Activated naive CD8-positive, alpha-beta T cell treated with anti-CD3 and anti-CD28 coated beads, Interleukin-2, amount 50 U/mL, for 24 hours (primary cell): Measurements from ENCODE around the gene ICA1.

Source experiments
- ATAC-seq: fragments of 150-1000 bp; cut with Tn5 transposase; one replicate; pipeline ENCODE4 v1.10.0; 2021
- DNase-seq: peaks from one replicate; pipeline ENCODE4 v3.0.0; 2021
- H3K27ac Mint-ChIP-seq: one replicate; pipeline ENCODE4 v1.8.0; 2021; ENCODE audit warnings: mild to moderate bottlenecking, mixed read lengths
- H3K27me3 Mint-ChIP-seq: one replicate; pipeline ENCODE4 v1.8.0; 2021; ENCODE audit warnings: mixed read lengths
- H3K36me3 Mint-ChIP-seq: one replicate; pipeline ENCODE4 v1.8.0; 2021; ENCODE audit warnings: low read depth, mixed read lengths
- H3K4me1 Mint-ChIP-seq: one replicate; pipeline ENCODE4 v1.8.0; 2021; ENCODE audit warnings: mixed read lengths
- H3K4me3 Mint-ChIP-seq: one replicate; pipeline ENCODE4 v1.8.0; 2021; ENCODE audit warnings: mild to moderate bottlenecking, moderate library complexity, mixed read lengths
- H3K9me3 Mint-ChIP-seq: one replicate; pipeline ENCODE4 v1.8.0; 2021; ENCODE audit warnings: mixed read lengths

The ICA1 gene

DNA sequence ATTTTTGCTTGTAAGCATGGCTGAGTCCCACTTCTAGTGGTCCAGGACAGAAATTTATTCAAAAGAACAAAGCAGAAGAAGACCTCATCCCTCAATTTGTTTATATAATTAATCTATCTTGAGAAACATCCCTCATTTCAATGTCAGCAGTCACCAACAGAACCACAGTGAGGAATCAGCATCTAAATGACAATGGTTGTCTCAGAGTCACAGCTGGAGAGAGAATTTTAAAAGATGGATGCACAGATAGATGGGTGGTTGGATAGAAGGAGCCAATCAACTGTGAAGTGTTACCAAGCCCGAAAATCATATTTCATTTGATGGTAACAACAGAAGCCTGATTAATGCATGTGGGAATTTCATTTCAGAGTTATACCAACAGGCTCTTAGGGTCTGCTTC, 55.0 kb downstream of the ICA1 start:
- Mint-ChIP-seq H3K4me1 (peaks cover 3% of the 10 kb centered on the region), H3K27ac (no peak overlapping the region), H3K36me3 (no peaks in the 10 kb centered on the region), H3K27me3 (peaks cover 13% of the 10 kb centered on the region), H3K4me3 (no peak overlapping the region), H3K9me3 (no peaks in the 10 kb centered on the region)
- no peak for DNase-seq
- ATAC-seq = no peak

DNA sequence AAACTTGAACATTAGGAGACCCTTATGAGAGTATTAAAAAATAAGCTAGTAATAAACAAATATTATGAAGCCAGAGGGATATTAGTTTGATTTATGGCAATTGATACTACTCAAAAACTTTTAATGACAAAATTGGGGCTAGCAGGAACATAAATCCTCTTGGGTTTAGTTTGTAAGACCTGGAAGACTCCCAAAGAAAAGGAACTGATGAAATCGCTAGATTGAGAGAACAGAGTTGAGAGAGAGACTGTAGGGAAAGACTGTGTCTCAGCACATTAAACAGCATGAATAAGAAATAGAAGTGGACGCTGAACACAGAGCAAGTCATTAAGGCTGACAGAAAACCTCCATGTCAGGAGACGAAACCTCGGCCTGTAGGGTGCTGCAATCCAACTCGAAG, 56.4 kb downstream of the ICA1 start:
- no peak overlapping the region for H3K4me3 Mint-ChIP-seq
- H3K36me3 Mint-ChIP-seq = no peaks in the 10 kb centered on the region
- no peak for ATAC-seq
- no peak for DNase-seq
- no peaks in the 10 kb centered on the region for H3K9me3 Mint-ChIP-seq
- no peak overlapping the region for H3K27ac Mint-ChIP-seq
- H3K27me3 Mint-ChIP-seq = peaks cover 15% of the 10 kb centered on the region
- H3K4me1 Mint-ChIP-seq = peaks cover 15% of the 10 kb centered on the region

DNA sequence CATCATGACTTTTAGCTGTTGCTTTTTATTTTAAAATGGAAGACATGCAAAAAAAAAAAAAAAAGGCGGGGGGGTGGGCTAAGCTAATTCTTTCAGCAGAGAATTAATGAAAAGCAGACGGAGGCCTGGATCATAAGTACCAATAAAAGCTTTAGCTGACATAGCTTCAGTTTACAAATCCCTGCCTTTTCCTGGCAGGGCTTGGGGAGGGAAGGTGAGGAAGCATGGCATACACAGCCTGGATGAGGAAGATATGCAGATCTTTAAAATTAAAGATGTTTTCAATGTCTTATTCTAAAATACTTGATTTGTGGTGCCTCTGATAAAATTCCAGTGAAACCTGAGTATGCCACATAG, 57.0 kb downstream of the ICA1 start:
- peaks cover 17% of the 10 kb centered on the region for H3K27me3 Mint-ChIP-seq
- peaks cover 19% of the 10 kb centered on the region for H3K4me1 Mint-ChIP-seq

DNA sequence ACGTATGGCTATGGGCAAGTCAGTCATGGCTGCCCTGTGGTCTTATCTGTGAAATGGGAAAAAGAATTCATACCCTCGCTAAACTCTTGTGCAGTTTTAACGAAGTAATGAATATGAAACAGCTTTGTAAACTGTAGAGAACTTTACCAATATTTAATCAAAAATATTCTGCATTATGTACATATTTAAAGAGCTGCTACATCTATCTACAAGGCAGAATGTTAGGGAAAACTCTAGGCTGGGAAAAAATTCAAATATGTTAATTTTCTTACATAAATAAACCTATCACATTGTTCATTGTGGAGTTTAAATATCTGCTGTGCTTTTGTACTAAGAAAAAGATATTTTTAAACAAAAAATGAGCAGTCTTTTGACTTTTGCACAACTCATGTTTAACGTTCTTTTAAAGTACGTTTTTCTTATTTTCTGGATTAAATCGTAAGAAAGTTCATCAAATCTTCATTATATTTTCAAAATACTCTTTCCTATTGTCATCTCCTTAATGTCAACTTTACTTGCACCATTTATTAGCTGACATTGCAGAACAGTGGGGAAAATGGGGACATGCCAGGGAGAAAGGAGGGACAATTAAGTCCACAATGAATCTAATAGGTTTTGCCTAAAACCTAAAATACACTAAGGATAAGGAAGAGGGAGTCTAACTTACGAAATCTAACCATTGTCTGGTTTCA, 57.5 kb downstream of the ICA1 start:
- Mint-ChIP-seq H3K9me3 (no peaks in the 10 kb centered on the region), H3K36me3 (no peaks in the 10 kb centered on the region), H3K27ac (no peak overlapping the region), H3K4me1 (peaks cover 21% of the 10 kb centered on the region), H3K4me3 (no peak overlapping the region), H3K27me3 (peaks cover 17% of the 10 kb centered on the region)
- DNase-seq (no peak), ATAC-seq (no peak)

More for the DNA sequence above, 57.0 kb downstream of the ICA1 start:
- Mint-ChIP-seq H3K36me3 (no peaks in the 10 kb centered on the region), H3K9me3 (no peaks in the 10 kb centered on the region), H3K4me3 (no peak overlapping the region), H3K27ac (no peak overlapping the region)
- DNase-seq (no peak), ATAC-seq (no peak)

DNA sequence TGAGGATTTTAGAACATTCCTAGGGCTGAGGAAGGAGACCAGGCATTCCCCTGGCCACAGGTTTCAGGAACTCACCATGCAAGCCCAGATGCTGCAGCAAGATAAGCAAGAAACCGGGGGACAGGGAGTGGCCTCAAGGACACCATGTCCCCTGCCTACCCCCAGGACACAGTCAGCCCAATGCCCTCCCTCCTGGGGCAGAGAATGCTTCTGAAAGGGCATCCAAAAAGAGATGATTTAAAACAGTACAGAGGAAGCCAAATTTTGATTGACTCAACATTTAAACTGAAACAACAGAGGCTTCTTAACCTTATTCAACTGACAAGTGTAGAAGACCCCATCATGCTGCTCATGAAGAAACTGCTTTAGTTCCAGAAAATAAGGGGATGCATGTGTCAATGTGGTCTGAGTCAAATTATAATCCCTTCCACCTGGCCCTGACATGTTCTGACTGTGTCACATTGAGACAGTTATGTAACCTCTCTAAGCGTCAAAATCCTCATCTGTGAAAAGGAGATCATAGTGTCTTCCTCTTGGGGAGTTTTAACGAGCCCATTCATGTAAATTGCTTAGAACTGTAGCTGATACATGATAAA, 60.0 kb downstream of the ICA1 start:
- Mint-ChIP-seq H3K27me3 (peaks cover 17% of the 10 kb centered on the region), H3K4me1 (peaks cover 44% of the 10 kb centered on the region), H3K4me3 (no peak overlapping the region), H3K27ac (no peak overlapping the region), H3K9me3 (no peaks in the 10 kb centered on the region), H3K36me3 (no peaks in the 10 kb centered on the region)
- DNase-seq = no peak
- ATAC-seq = no peak

DNA sequence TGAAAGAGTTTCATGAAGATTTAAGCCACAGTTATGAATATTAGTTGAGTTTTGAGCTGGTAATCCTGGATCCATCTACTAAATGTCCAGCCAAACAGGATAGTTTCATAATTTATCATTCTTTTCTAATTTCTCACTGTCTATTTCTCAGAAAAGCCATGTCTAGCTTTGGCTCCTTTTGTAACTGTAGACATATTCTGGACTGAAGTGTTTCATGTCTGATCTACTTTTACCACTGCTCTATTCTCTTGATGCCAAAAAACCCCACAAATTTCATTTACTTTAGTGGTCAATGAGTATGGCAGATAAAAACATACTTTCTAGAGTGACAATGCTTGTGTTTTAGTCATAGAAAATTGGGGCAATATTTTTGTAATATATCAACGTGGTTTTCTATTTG, 61.2 kb downstream of the ICA1 start:
- Mint-ChIP-seq H3K4me1 (peaks cover 53% of the 10 kb centered on the region), H3K4me3 (no peak overlapping the region), H3K9me3 (no peaks in the 10 kb centered on the region), H3K27me3 (peaks cover 15% of the 10 kb centered on the region), H3K36me3 (no peaks in the 10 kb centered on the region), H3K27ac (peak overlapping the region; percentile 15)
- DNase-seq (no peak), ATAC-seq (no peak)

DNA sequence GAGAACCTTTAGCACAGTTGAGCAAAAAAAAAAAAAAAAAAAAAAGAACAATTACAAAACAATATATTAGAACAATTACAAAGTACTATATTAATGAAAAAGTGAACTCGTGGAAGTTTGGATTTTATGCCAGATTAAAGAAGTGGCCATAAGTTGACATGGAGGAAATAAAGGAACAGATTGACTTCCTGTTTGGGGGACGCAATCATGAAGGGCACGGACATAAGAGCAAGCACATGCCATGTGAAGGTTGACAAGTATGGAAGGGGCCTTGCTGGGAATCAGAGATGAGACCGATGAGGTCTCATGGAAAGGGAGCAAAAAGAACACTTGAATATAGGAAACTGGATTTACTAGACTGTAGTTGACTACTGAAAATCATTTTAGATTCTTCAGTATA, 61.7 kb downstream of the ICA1 start:
- Mint-ChIP-seq H3K36me3 (no peaks in the 10 kb centered on the region), H3K27ac (no peak overlapping the region), H3K27me3 (peaks cover 15% of the 10 kb centered on the region), H3K4me3 (no peak overlapping the region), H3K9me3 (no peaks in the 10 kb centered on the region), H3K4me1 (peaks cover 53% of the 10 kb centered on the region)
- ATAC-seq (no peak), DNase-seq (no peak)

DNA sequence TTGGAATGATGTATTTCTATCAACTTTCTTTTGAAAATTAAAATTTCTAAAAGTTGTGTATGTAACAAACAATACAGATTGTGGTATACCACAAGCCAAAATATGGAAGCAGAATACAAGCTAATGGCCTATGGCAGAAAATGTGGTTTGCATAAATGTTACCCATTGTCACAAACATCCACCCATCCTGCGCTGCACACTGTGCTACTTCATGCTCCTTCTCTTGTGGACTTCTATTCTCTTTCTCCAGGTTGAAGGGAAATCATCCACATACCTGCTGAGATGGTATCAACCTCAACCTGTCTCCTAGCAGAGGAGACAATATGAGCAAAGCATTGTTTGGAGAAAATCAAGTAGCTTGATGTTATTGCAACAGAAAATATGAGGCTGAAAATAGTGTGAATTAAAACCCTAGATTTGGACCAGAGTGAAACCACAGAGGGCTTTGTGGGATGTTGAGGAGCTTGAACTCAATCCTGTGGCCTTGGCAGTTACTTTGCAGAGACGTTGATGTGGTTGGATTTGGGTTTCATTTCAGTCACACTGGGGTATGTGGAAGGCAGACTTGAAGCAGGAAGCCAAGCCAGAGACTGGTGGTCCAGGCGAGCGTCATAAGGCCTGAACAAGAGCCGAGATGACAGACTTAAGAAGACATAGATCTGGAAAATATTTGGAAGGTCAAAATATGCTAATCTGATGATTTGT, 63.8 kb downstream of the ICA1 start:
- H3K27ac Mint-ChIP-seq = peak overlapping the region; percentile 48
- H3K36me3 Mint-ChIP-seq = no peaks in the 10 kb centered on the region
- H3K4me1 Mint-ChIP-seq = peaks cover 53% of the 10 kb centered on the region
- H3K4me3 Mint-ChIP-seq = peak overlapping the region; percentile 1
- peak; percentile 96 for ATAC-seq
- H3K27me3 Mint-ChIP-seq = peaks cover 12% of the 10 kb centered on the region
- DNase-seq = peak; percentile 57
- H3K9me3 Mint-ChIP-seq = no peaks in the 10 kb centered on the region

DNA sequence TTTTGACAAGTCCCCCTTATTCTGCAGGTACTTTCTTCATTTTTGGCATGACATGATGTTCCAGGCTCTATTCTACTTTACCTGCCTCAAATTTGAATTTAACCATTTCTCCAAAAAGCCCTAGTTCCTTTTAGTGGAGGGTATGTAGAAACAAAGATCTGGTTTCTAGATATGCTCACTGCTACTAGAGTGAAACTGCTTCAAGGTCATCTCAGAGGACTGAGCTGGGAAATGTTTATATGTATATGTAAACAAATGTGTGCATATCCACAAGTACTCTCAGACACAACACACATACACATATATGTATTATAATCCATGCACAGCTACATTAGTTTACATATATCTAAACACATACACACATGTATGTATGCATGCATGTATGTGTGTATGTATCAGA, 69.1 kb downstream of the ICA1 start:
- no peak overlapping the region for H3K4me3 Mint-ChIP-seq
- no peak overlapping the region for H3K27ac Mint-ChIP-seq
- H3K9me3 Mint-ChIP-seq = no peaks in the 10 kb centered on the region
- no peaks in the 10 kb centered on the region for H3K36me3 Mint-ChIP-seq
- H3K27me3 Mint-ChIP-seq = peaks cover 3% of the 10 kb centered on the region
- DNase-seq (no peak), ATAC-seq (no peak)
- peaks cover 22% of the 10 kb centered on the region for H3K4me1 Mint-ChIP-seq

DNA sequence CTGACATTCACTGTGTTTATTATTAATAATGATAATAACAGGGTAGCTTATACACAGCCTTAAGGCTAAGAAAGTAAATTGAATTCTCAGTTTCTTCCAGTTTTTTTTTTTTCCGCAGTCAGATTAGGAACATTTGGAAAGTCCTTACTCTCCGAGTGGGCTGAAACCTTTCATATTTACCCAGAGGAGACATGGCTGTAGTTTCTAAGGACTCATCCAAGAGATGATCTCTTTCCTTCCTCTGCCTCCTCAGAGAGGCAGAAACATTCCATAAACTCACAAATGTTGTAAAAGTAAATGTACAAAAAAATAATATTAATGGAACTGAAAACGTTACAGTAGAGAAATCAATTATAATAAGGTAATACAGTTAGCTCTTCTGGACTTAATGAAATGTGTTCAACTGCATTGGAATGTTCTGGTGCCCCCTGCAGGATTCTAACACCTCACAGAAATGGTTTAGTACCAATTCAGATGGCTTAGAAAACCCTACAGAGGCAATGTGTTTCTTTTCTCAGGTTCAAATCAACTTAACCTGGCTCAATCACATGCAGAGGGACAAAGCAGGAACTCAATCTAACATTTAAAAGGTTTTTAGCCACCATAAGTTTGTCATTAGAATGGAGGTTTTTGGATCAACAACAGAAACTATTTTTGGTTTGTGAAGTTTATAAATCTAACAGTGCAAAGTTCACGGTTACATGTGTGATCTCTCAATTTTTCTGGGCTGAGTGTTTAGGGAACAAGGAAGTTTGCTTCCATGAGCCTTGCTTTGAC, 71.7 kb downstream of the ICA1 start:
- DNase-seq = peak; percentile 56
- no peaks in the 10 kb centered on the region for H3K9me3 Mint-ChIP-seq
- peaks cover 14% of the 10 kb centered on the region for H3K4me1 Mint-ChIP-seq
- peak; percentile 71 for ATAC-seq
- no peaks in the 10 kb centered on the region for H3K36me3 Mint-ChIP-seq
- H3K4me3 Mint-ChIP-seq = no peak overlapping the region
- no peak overlapping the region for H3K27ac Mint-ChIP-seq
- H3K27me3 Mint-ChIP-seq = no peaks in the 10 kb centered on the region

DNA sequence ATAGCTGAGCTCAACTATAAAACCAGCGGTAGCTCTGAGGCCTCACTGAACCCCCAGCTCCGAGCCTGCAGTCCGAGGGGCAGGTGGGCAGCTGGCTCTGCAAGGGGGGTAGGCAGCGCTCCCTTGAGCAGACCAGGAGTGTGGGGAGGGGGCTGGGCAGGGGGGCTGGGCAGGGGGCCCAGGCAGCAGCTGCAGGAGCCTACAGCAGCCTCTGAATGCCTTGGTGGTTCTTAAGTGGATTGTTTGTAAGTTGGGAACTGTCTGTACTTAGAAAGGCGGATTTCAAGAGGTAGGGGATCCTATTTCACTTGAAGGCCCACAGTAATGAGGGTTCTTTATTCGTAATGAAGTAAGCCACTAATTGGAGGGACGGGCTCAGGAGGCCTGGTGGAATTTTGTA, 72.3 kb downstream of the ICA1 start:
- peaks cover 14% of the 10 kb centered on the region for H3K4me1 Mint-ChIP-seq
- H3K4me3 Mint-ChIP-seq = no peak overlapping the region
- DNase-seq (no peak), ATAC-seq (no peak)
- H3K27me3 Mint-ChIP-seq = no peaks in the 10 kb centered on the region
- H3K27ac Mint-ChIP-seq = no peak overlapping the region
- H3K36me3 Mint-ChIP-seq = no peaks in the 10 kb centered on the region
- H3K9me3 Mint-ChIP-seq = no peaks in the 10 kb centered on the region

DNA sequence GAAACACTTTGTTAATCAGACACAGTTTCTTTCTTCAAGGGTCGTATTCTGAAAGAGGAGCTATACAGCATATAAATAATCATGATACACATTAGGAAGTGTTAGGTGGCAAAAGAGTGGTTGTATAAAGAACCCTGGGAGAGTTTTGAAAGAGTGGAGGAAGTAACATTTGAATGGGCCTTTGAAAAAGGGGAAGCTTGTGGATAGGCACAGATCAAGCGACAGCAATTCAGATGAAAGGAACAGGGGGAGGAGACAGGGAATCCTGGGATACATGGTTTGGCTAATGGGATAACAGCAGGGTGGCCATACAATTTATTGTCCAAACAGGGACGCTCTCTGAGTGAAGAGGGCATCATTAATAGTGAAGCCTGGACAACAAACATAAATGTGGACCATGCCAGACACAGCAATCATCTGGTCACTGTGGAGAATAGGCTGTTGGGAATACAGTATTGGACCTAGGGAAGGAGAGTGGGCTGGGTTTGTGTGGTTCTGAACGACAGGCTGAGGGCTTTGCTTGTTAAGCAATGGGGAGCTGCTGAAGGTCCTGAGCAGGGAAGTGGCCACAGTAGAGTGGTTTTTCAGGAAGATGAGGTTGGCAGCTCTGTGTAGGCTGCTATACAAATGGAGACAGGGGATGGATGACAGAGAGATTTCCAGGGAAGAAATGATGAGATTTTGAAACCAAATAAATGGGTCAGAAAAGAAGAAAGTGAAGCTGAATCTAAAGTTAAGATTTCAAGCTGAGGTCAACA, 75.9 kb downstream of the ICA1 start:
- Mint-ChIP-seq H3K36me3 (no peaks in the 10 kb centered on the region), H3K4me1 (peaks cover 14% of the 10 kb centered on the region), H3K9me3 (no peaks in the 10 kb centered on the region), H3K27ac (no peak overlapping the region), H3K27me3 (no peaks in the 10 kb centered on the region), H3K4me3 (no peak overlapping the region)
- no peak for DNase-seq
- ATAC-seq = no peak

DNA sequence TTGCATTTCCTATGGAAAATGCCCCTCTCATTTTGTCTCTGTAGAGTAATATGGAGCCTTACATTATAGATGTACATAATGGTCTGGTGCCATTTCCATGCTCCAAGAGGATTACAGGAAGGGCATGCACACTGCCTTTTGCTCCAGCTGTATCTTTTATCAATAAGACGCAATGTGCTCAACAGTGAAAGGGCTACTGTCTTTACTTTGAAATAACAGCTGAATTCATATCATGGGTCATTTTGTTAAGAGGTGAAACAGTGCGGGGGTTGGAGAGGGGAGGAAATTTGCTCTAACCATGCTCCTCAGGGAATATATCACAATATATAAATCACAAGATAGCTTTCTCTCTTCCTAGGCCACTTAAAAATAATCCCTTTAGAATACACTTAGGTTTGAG, 77.7 kb downstream of the ICA1 start:
- Mint-ChIP-seq H3K27me3 (no peaks in the 10 kb centered on the region), H3K4me1 (peaks cover 9% of the 10 kb centered on the region), H3K4me3 (no peak overlapping the region), H3K27ac (no peak overlapping the region), H3K36me3 (no peaks in the 10 kb centered on the region), H3K9me3 (no peaks in the 10 kb centered on the region)
- ATAC-seq = no peak
- DNase-seq = no peak

DNA sequence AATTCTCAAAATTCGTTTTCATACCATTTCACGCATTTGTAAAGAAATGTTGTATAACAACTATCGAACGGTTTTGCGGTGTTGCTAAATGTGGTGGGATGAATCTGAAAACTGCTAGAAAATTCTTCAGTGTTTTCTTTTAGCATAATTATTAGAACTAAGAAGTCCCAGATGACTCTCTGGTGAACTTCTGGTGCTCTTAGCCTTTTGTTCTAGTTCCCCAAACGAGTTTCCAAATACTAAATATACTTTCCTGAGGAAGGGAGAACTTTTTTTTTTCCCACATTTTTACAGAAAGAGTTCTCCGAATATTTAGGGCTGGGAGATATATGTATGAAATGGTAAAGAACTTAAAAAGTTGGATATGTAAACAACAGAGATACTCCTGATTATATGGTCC, 82.5 kb downstream of the ICA1 start:
- Mint-ChIP-seq H3K4me1 (peaks cover 43% of the 10 kb centered on the region), H3K36me3 (no peaks in the 10 kb centered on the region), H3K9me3 (no peaks in the 10 kb centered on the region), H3K27me3 (no peaks in the 10 kb centered on the region), H3K27ac (no peak overlapping the region), H3K4me3 (no peak overlapping the region)
- no peak for ATAC-seq
- no peak for DNase-seq
